Stimulated activated CD8-positive, alpha-beta memory T cell treated with anti-CD3 and anti-CD28 coated beads, Interleukin-12 subunit alpha, Interleukin-12 subunit beta, amount 100 ng/mL, for 1 hour (primary cell): Measurements from ENCODE around the gene TAF8.

ENCODE experiments used
- DNase-seq: peaks from one replicate; pipeline ENCODE4 v3.0.0-alpha.2; 2020; ENCODE audit warnings: low read depth

TAF8 gene

GRCh38 chr6:42059743-42060142, 9.4 kb downstream of the TAF8 start:
- DNase-seq, result no peak

GRCh38 chr6:42066156-42066675, 15.9 kb downstream of the TAF8 start:
- DNase-seq, result no peak

GRCh38 chr6:42068173-42068572, 17.8 kb downstream of the TAF8 start:
- DNase-seq, result no peak

- DNase-seq, result no peak
Observed at GRCh38 chr6:42068872-42069522, 18.7 kb downstream of the TAF8 start.

GRCh38 chr6:42071881-42072583, 21.7 kb downstream of the TAF8 start:
- DNase-seq, result no peak

- DNase-seq, result no peak
Observed at GRCh38 chr6:42073287-42073686, 23.0 kb downstream of the TAF8 start.

GRCh38 chr6:42075159-42075838, 25.0 kb downstream of the TAF8 start:
- peak; percentile 21 for DNase-seq

GRCh38 chr6:42078386-42078785, 28.1 kb downstream of the TAF8 start:
- DNase-seq, result no peak

- no peak for DNase-seq
Observed at GRCh38 chr6:42079941-42080464, 29.7 kb downstream of the TAF8 start.

- DNase-seq, result no peak
Observed at GRCh38 chr6:42083530-42083929, 33.2 kb downstream of the TAF8 start.

GRCh38 chr6:42084889-42085288, 34.6 kb downstream of the TAF8 start:
- DNase-seq, result no peak

GRCh38 chr6:42086046-42087035, 36.0 kb downstream of the TAF8 start:
- no peak for DNase-seq

GRCh38 chr6:42088101-42088591, 37.8 kb downstream of the TAF8 start:
- DNase-seq, result no peak

- DNase-seq, result no peak
Observed at GRCh38 chr6:42090819-42091717, 40.7 kb downstream of the TAF8 start.

- DNase-seq, result no peak
Observed at GRCh38 chr6:42091718-42092023, 41.3 kb downstream of the TAF8 start.

GRCh38 chr6:42093582-42094329, 43.4 kb downstream of the TAF8 start:
- no peak for DNase-seq

GRCh38 chr6:42095094-42095493, 44.8 kb downstream of the TAF8 start:
- DNase-seq, result no peak

GRCh38 chr6:42095776-42096541, 45.6 kb downstream of the TAF8 start:
- no peak for DNase-seq
